ENCODE measurements around the gene LACTB.

The LACTB gene

GRCh38 chr15:63109920-63110319 is 11.7 kb upstream of the LACTB start:
- no peak for TF ChIP-seq GLI4 (tag by site-specific recombination; IDR thresholded peaks at IDR 0.05)
- no peak for TF ChIP-seq ZNF660 (tag by site-specific recombination; IDR thresholded peaks at IDR 0.05)
- no peak for TF ChIP-seq ZNF704 (tag by site-specific recombination; IDR thresholded peaks at IDR 0.05)
- TF ChIP-seq ZFP37 (tag by site-specific recombination; IDR thresholded peaks at IDR 0.05) = no peak
- H3K27ac ChIP-seq (ENCODE audit: extremely low read depth, low read depth, low read length) = no peak overlapping the region
- no peaks in the 10 kb centered on the region for H3K9me3 ChIP-seq (ENCODE audit: control insufficient read depth, insufficient read depth, low read depth, low read length)
- ChIA-PET POLR2A (no interaction called here), CTCF (interaction anchor here (0.7 kb wide), 1 partner anchor 15 kb away, joined by 3 read pairs; no protein-coding TSS in a partner anchor)
- no peaks in the 10 kb centered on the region for H3K4me1 ChIP-seq (ENCODE audit: control insufficient read depth, insufficient read depth, low read length)
- H3K4me3 ChIP-seq (ENCODE audit: low read depth, low read length) = no peak overlapping the region
- H3K36me3 ChIP-seq (ENCODE audit: control insufficient read depth in 2 of 2, insufficient read depth in 1 of 2, low read length in 2 of 2) = no peaks in the 10 kb centered on the region

- TF ChIP-seq ZBTB20 (tag by site-specific recombination; IDR thresholded peaks at IDR 0.05) = no peak
- TF ChIP-seq ZNF513 (tag by site-specific recombination; IDR thresholded peaks at IDR 0.05) = no peak
- no peak for TF ChIP-seq ELK4 (IDR thresholded peaks at IDR 0.05; ENCODE audit: borderline replicate concordance, low read depth, low read length)
- no peak for TF ChIP-seq KLF10 (tag by site-specific recombination; IDR thresholded peaks at IDR 0.05)
- no peak for TF ChIP-seq ZNF2 (tag by site-specific recombination; IDR thresholded peaks at IDR 0.05)
- no peak for TF ChIP-seq ZNF664 (tag by site-specific recombination; IDR thresholded peaks at IDR 0.05)
- no peak for TF ChIP-seq ZNF341 (tag by site-specific recombination; IDR thresholded peaks at IDR 0.05; ENCODE audit: low read depth)
- TF ChIP-seq ZNF792 (tag by site-specific recombination; IDR thresholded peaks at IDR 0.05) = no peak
- POLR2A ChIA-PET = no interaction called here
Observed at GRCh38 chr15:63110428-63111026, 11.1 kb upstream of the LACTB start.

GRCh38 chr15:63111481-63111880 is 10.2 kb upstream of the LACTB start:
- no peaks in the 10 kb centered on the region for H3K36me3 ChIP-seq (ENCODE audit: control insufficient read depth in 2 of 2, insufficient read depth in 1 of 2, low read length in 2 of 2)
- H3K4me3 ChIP-seq (ENCODE audit: low read depth, low read length) = no peak overlapping the region
- POLR2A ChIA-PET = no interaction called here
- no peak overlapping the region for H3K27ac ChIP-seq (ENCODE audit: extremely low read depth, low read depth, low read length)
- CTCF ChIA-PET = no interaction called here
- no peaks in the 10 kb centered on the region for H3K9me3 ChIP-seq (ENCODE audit: control insufficient read depth, insufficient read depth, low read depth, low read length)
- H3K4me1 ChIP-seq (ENCODE audit: control insufficient read depth, insufficient read depth, low read length) = no peaks in the 10 kb centered on the region
- TF ChIP-seq ZBTB6 (tag by site-specific recombination; IDR thresholded peaks at IDR 0.05) = no peak
- no peak for TF ChIP-seq HOXD13 (CRISPR knock-in tag; IDR thresholded peaks at IDR 0.05; ENCODE audit: borderline replicate concordance)
- TF ChIP-seq ZNF391 (tag by site-specific recombination; IDR thresholded peaks at IDR 0.05; ENCODE audit: borderline replicate concordance, low read depth) = no peak
- no peak for TF ChIP-seq ZNF394 (tag by site-specific recombination; IDR thresholded peaks at IDR 0.05; ENCODE audit: borderline replicate concordance)
- no peak for TF ChIP-seq ZNF248 (tag by site-specific recombination; IDR thresholded peaks at IDR 0.05)
- TF ChIP-seq ZNF404 (tag by site-specific recombination; IDR thresholded peaks at IDR 0.05) = no peak
- no peak for TF ChIP-seq ZNF660 (tag by site-specific recombination; IDR thresholded peaks at IDR 0.05)
- no peak for TF ChIP-seq YY2 (tag by site-specific recombination; IDR thresholded peaks at IDR 0.05)
- no peak for TF ChIP-seq SCRT1 (tag by site-specific recombination; IDR thresholded peaks at IDR 0.05; ENCODE audit: borderline replicate concordance)
- no peak for TF ChIP-seq PRDM2 (tag by site-specific recombination; IDR thresholded peaks at IDR 0.05; ENCODE audit: borderline replicate concordance)

More at GRCh38 chr15:63110428-63111026, 11.1 kb upstream of the LACTB start:
- CTCF ChIA-PET = no interaction called here
- no peaks in the 10 kb centered on the region for H3K36me3 ChIP-seq (ENCODE audit: control insufficient read depth in 2 of 2, insufficient read depth in 1 of 2, low read length in 2 of 2)
- no peaks in the 10 kb centered on the region for H3K9me3 ChIP-seq (ENCODE audit: control insufficient read depth, insufficient read depth, low read depth, low read length)
- no peaks in the 10 kb centered on the region for H3K4me1 ChIP-seq (ENCODE audit: control insufficient read depth, insufficient read depth, low read length)
- no peak overlapping the region for H3K4me3 ChIP-seq (ENCODE audit: low read depth, low read length)
- no peak overlapping the region for H3K27ac ChIP-seq (ENCODE audit: extremely low read depth, low read depth, low read length)
